Stomach (tissue), 9 donors: ENCODE measurements around the gene ITGA1. TPM values are rescaled to one million over a fixed set of nuclear protein-coding genes. Genes with fewer than 3 reads are reported as not detected.

ENCODE experiments used
- DNase-seq, 2 donors: peaks; one replicate each; pipeline versions ENCODE4 v3.0.0 to v3.0.0-alpha.2; 2013 to 2019
- H3K27ac ChIP-seq, 5 donors: fragments of 200-600 bp in 4 of 5; sonication (generic) in 4 of 5; one replicate each; pipeline ENCODE4 v1.5.1; 2013 to 2019; ENCODE audit warnings: mild to moderate bottlenecking in 1 of 5, moderate library complexity in 1 of 5
- H3K27me3 ChIP-seq, 3 donors: fragments of 200-600 bp; sonication (generic); one replicate each; pipeline ENCODE4 v1.5.1; 2017 to 2019; ENCODE audit warnings: mixed run types in 1 of 3
- H3K36me3 ChIP-seq, 4 donors: fragments of 200-600 bp; sonication (generic); 1 replicate in 3 of 4; 2 replicates in 1 of 4; pipeline ENCODE4 v1.5.1; 2016 to 2019
- H3K4me1 ChIP-seq, 4 donors: fragments of 200-600 bp; sonication (generic); one replicate each; pipeline ENCODE4 v1.5.1; 2016 to 2019
- H3K4me3 ChIP-seq, 4 donors: fragments of 200-600 bp; sonication (generic) in 3 of 4; one replicate each; pipeline ENCODE4 v1.5.1; 2016 to 2019; ENCODE audit warnings: mild to moderate bottlenecking in 1 of 4
- H3K9me3 ChIP-seq, 4 donors: fragments of 200-600 bp; sonication (generic); one replicate each; pipeline ENCODE4 v1.5.1; 2016 to 2019
- CTCF ChIP-seq, 7 experiments: fragments of 450-650 bp in 4 of 7; fragments of 200-600 bp in 3 of 7; sonication (generic) in 3 of 7; IDR thresholded peaks; one replicate each; pipeline ENCODE4 v1.5.1; 2016 to 2019; ENCODE audit warnings: antibody characterized with exemption in 7 of 7, control low read depth in 2 of 7, mild to moderate bottlenecking in 1 of 7
- EP300 ChIP-seq: sonication (generic); formaldehyde crosslinking; IDR thresholded peaks from one replicate; pipeline ENCODE4 v1.6.1; 2017; ENCODE audit warnings: antibody characterized with exemption
- POLR2A ChIP-seq, 4 donors: fragments of 450-650 bp; IDR thresholded peaks; one replicate each; pipeline ENCODE4 v1.6.1; 2016; ENCODE audit warnings: antibody characterized with exemption in 4 of 4, control low read depth in 2 of 4, mild to moderate bottlenecking in 1 of 4, moderate library complexity in 1 of 4
- POLR2AphosphoS5 ChIP-seq, 3 donors: sonication (generic); formaldehyde crosslinking; IDR thresholded peaks; one replicate each; pipeline ENCODE4 v1.6.1; 2016; ENCODE audit warnings: antibody characterized with exemption in 3 of 3
- WGBS, 5 donors: extraction: QIAGEN DNeasy Blood & Tissue Kit in 3 of 5; methylation state at CpG; one replicate each; pipeline versions ENCODE4 v1.1.5 to v1.1.7; 2013 to 2018; 5-methylcytosine and 5-hydroxymethylcytosine counted together
- intact Hi-C: fragments of 100-400 bp; cut with DNase I; formaldehyde crosslinking; loops from one replicate; pipeline ENCODE4 v1.15.1; 2023; ENCODE audit warnings: low total_unique reads
- polyA plus RNA-seq, 3 donors: library from polyadenylated mRNA; stranded (reverse); fragments of 200-250 nt; gene quantifications; one replicate each; pipeline ENCODE4 v1.2.3, GENCODE V29; 2013
- total RNA-seq, 5 donors: library from RNA; depleted of rRNA; stranded (reverse); fragments of >200 nt; gene quantifications; one replicate each; pipeline versions ENCODE4 v1.1.0 to v1.2.3, GENCODE V29; 2014 to 2016
- donor health status: healthy with polysubstance abuse.
- donor health status: Bipolar disorder and iron deficiency.
- donor health status: healthy.

Gene ITGA1
- total and polyA plus RNA-seq, 8 donors = 2.7 to 507 (median 77.0) TPM

- intact Hi-C loops = no loop called here
- DNase-seq = no peak
- Histone ChIP-seq H3K9me3 (no peaks in the 10 kb centered on the region), H3K27me3 (no peaks in the 10 kb centered on the region), H3K4me3 (no peak overlapping the region), H3K36me3 (no peaks in the 10 kb centered on the region), H3K27ac (no peak overlapping the region), H3K4me1 (no peaks in the 10 kb centered on the region)
- no peak for TF ChIP-seq CTCF (IDR thresholded peaks at IDR 0.05)
- no peak for TF ChIP-seq POLR2A (IDR thresholded peaks at IDR 0.05)
- no peak for TF ChIP-seq POLR2AphosphoS5 (IDR thresholded peaks at IDR 0.05)
- no peak for TF ChIP-seq EP300
- WGBS, 5 donors = 61 to 83% (median 76%) methylated on average over 4 of the region's 4 CpGs
These were observed 10.5 kb upstream of the ITGA1 start for GRCh38 chr5:52777186-52777585.

DNA sequence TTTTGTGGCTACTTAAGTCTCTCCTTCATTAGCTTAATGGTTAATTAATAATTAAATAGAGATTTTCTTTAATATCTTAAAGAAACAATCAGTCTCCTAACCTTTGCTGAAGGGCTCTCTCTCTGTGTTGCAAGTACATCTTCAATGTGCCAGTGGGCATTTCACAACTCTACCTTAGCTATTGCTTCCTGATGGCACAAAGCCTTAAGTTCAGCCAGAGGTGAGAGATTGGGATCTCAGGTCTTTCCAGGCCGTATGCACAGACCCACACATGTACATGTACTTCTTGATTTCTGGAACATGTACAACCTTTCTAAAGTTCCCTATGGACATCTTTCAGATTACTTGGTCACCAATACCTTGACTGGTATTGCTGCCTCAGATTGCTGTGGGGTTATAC lies 8.9 kb upstream of the ITGA1 start:
- H3K4me1 ChIP-seq = no peaks in the 10 kb centered on the region
- no peak overlapping the region for H3K4me3 ChIP-seq
- no peaks in the 10 kb centered on the region for H3K27me3 ChIP-seq
- DNase-seq = no peak
- intact Hi-C loops = no loop called here
- H3K36me3 ChIP-seq = no peaks in the 10 kb centered on the region
- no peak overlapping the region for H3K27ac ChIP-seq
- WGBS, 5 donors = 67 to 84% (median 69%) methylated on average over 1 of the region's 1 CpG
- no peaks in the 10 kb centered on the region for H3K9me3 ChIP-seq
- TF ChIP-seq POLR2A (IDR thresholded peaks at IDR 0.05) (no peak), POLR2AphosphoS5 (IDR thresholded peaks at IDR 0.05) (no peak), CTCF (IDR thresholded peaks at IDR 0.05) (no peak), EP300 (no peak)

DNA sequence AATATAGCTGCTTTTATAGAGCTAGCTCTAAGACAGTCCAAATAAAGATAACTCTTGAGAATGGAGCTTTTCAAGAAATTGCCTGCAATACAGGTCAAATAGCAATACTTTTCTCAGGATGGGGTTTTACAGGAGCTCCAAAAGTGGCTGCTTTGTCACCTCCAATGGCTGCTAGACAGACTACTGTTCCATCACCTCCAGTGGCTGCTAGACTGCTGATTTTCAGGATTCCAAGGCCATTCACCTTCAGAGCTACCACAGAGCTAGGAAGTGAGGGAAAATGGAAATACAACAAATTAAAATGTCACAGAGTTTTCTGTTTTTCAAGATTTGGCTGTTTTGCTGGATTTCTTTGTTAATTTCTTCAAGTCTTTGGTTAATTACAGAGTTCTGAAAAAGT lies 8.5 kb upstream of the ITGA1 start:
- Histone ChIP-seq H3K27me3 (no peaks in the 10 kb centered on the region), H3K4me1 (no peaks in the 10 kb centered on the region)
- TF ChIP-seq POLR2AphosphoS5 (IDR thresholded peaks at IDR 0.05) = no peak
- TF ChIP-seq EP300 = no peak
- no peak for TF ChIP-seq POLR2A (IDR thresholded peaks at IDR 0.05)
- TF ChIP-seq CTCF (IDR thresholded peaks at IDR 0.05) = no peak

GRCh38 chr5:52783226-52783959 lies 4.3 kb upstream of the ITGA1 start:
- no peaks in the 10 kb centered on the region for H3K36me3 ChIP-seq
- peaks cover 0 to 14% (median 8%) of the 10 kb centered on the region in 4 donors for H3K4me1 ChIP-seq
- H3K27me3 ChIP-seq = no peaks in the 10 kb centered on the region
- intact Hi-C loops = no loop called here
- H3K27ac ChIP-seq = peak overlapping the region in 1 of 5 donors; percentile 35
- DNase-seq = no peak
- 48 to 72% (median 63%) methylated on average over 2 of the region's 2 CpGs for whole genome bisulfite sequencing, 5 donors
- TF ChIP-seq POLR2A (IDR thresholded peaks at IDR 0.05) = no peak
- TF ChIP-seq POLR2AphosphoS5 (IDR thresholded peaks at IDR 0.05) = peak in 1 of 3 donors; percentile 30
- no peak overlapping the region for H3K4me3 ChIP-seq
- H3K9me3 ChIP-seq = no peaks in the 10 kb centered on the region

More for the DNA sequence above, 8.5 kb upstream of the ITGA1 start:
- intact Hi-C loops = no loop called here
- Histone ChIP-seq H3K9me3 (no peaks in the 10 kb centered on the region), H3K36me3 (no peaks in the 10 kb centered on the region), H3K27ac (no peak overlapping the region), H3K4me3 (no peak overlapping the region)
- DNase-seq = no peak

DNA sequence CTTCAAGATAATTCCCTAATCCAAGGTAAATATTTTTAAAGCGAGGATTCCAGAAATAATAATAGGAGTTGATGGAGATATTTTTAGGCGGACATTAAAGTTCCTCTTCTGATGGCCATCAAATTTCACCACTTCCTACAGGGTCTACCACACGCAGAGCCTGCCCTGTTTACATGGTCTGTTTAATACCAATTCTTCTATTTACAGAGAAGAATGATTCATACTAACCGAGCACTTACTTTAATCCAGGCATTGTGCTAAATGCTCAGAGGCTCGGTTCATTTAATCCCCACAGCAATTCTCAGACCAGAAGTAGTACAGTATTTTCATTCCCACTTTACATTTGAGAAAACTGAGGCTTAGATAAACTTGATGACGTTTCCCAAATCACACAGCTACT lies 3.0 kb upstream of the ITGA1 start:
- no peak overlapping the region for H3K27ac ChIP-seq
- no peaks in the 10 kb centered on the region for H3K27me3 ChIP-seq
- peaks cover 0 to 28% (median 16%) of the 10 kb centered on the region in 4 donors for H3K4me1 ChIP-seq
- TF ChIP-seq CTCF (IDR thresholded peaks at IDR 0.05) (no peak), POLR2A (IDR thresholded peaks at IDR 0.05) (no peak), EP300 (no peak), POLR2AphosphoS5 (IDR thresholded peaks at IDR 0.05) (peak in 1 of 3 donors; percentile 35)
- H3K36me3 ChIP-seq = no peaks in the 10 kb centered on the region
- no peaks in the 10 kb centered on the region for H3K9me3 ChIP-seq
- H3K4me3 ChIP-seq = no peak overlapping the region
- 33 to 52% (median 45%) methylated on average over 6 of the region's 6 CpGs for WGBS, 5 donors
- intact Hi-C loops = loop anchor here (5.0 kb wide), 1 partner anchor 133 kb away; no protein-coding TSS in a partner anchor
- DNase-seq = no peak
